Activated CD4-positive, alpha-beta memory T cell treated with anti-CD3 and anti-CD28 coated beads, Interleukin-2, amount 10 ng/mL, durations not matched to agents 7 days and 5 days (primary cell): ENCODE results near the gene RPIA. TPM values are rescaled to one million over a fixed set of nuclear protein-coding genes. Genes with fewer than 3 reads are reported as not detected.
A peak's percentile ranks its signal among the peaks of the same experiment; 100 is the strongest.

Source experiments
- CTCF ChIA-PET: fragments of 350-600 bp; sonication (Branson Sonifier 250); formaldehyde crosslinking; loops from one replicate; lab custom pipeline; 2021; ENCODE audit warnings: antibody characterized with exemption, inconsistent platforms; lab: Charles Lee
- POLR2A ChIA-PET: fragments of 350-600 bp; sonication (Branson Sonifier 250); formaldehyde crosslinking; loops from one replicate; lab custom pipeline; 2021; ENCODE audit warnings: antibody characterized with exemption; lab: Charles Lee
- DNase-seq: peaks from one replicate; pipeline ENCODE4 v3.0.0-alpha.2; 2020
- H3K27ac Mint-ChIP-seq: one replicate; pipeline ENCODE4 v1.8.0; 2021; ENCODE audit warnings: mild to moderate bottlenecking, mixed read lengths
- H3K27me3 Mint-ChIP-seq: one replicate; pipeline ENCODE4 v1.8.0; 2021; ENCODE audit warnings: mixed read lengths
- H3K36me3 Mint-ChIP-seq: one replicate; pipeline ENCODE4 v1.8.0; 2021; ENCODE audit warnings: low read depth, mixed read lengths
- H3K4me1 Mint-ChIP-seq: one replicate; pipeline ENCODE4 v1.8.0; 2021; ENCODE audit warnings: mixed read lengths
- H3K4me3 Mint-ChIP-seq: one replicate; pipeline ENCODE4 v1.8.0; 2021; ENCODE audit warnings: mild to moderate bottlenecking, mixed read lengths
- H3K9me3 Mint-ChIP-seq: one replicate; pipeline ENCODE4 v1.8.0; 2021; ENCODE audit warnings: mixed read lengths
- total RNA-seq, 2 experiments: library from RNA; stranded (reverse); gene quantifications; one replicate each; pipeline ENCODE4 v1.2.3, GENCODE V29; 2021

The RPIA gene
- total RNA-seq, 2 experiments from 2014 or later = 27.9 to 30.1 TPM

- POLR2A ChIA-PET = interaction anchor here (1.1 to 3.3 kb wide), 6 partner anchors 11 to 107 kb away, joined by 3 to 24 read pairs (median 4); partner anchors contain the start of gene EIF2AK3
- H3K4me3 Mint-ChIP-seq = peak overlapping the region; percentile 93
Observed at GRCh38 chr2:88690591-88691338, 708 bp upstream of the RPIA start.

GRCh38 chr2:88692187-88692586, 714 bp downstream of the RPIA start:
- peak overlapping the region; percentile 75 for H3K27ac Mint-ChIP-seq
- no peaks in the 10 kb centered on the region for H3K36me3 Mint-ChIP-seq
- peak; percentile 43 for DNase-seq
- CTCF ChIA-PET = interaction anchor here (0.7 to 5.0 kb wide), 22 partner anchors 9 to 633 kb away, joined by 3 to 18 read pairs (median 4); no protein-coding TSS in a partner anchor
- POLR2A ChIA-PET = interaction anchor here (0.7 to 3.3 kb wide), 13 partner anchors 10 to 128 kb away, joined by 3 to 24 read pairs (median 3); partner anchors contain the start of gene EIF2AK3
- no peaks in the 10 kb centered on the region for H3K9me3 Mint-ChIP-seq
- peaks cover 46% of the 10 kb centered on the region for H3K4me1 Mint-ChIP-seq
- peak overlapping the region; percentile 93 for H3K4me3 Mint-ChIP-seq
- no peaks in the 10 kb centered on the region for H3K27me3 Mint-ChIP-seq

More at GRCh38 chr2:88690591-88691338, 708 bp upstream of the RPIA start:
- no peaks in the 10 kb centered on the region for H3K27me3 Mint-ChIP-seq
- H3K9me3 Mint-ChIP-seq = no peaks in the 10 kb centered on the region
- CTCF ChIA-PET = interaction anchor here (0.6 to 5.0 kb wide), 9 partner anchors 8 to 99 kb away, joined by 3 to 18 read pairs (median 4); no protein-coding TSS in a partner anchor
- no peaks in the 10 kb centered on the region for H3K36me3 Mint-ChIP-seq
- peak; percentile 58 for DNase-seq
- H3K4me1 Mint-ChIP-seq = peaks cover 43% of the 10 kb centered on the region
- H3K27ac Mint-ChIP-seq = peak overlapping the region; percentile 72

GRCh38 chr2:88693911-88694414, 2.5 kb downstream of the RPIA start:
- Mint-ChIP-seq H3K36me3 (peaks cover 4% of the 10 kb centered on the region), H3K27ac (no peak overlapping the region), H3K4me1 (peaks cover 50% of the 10 kb centered on the region), H3K27me3 (no peaks in the 10 kb centered on the region), H3K9me3 (no peaks in the 10 kb centered on the region), H3K4me3 (no peak overlapping the region)
- DNase-seq = no peak
- ChIA-PET POLR2A (no interaction called here), CTCF (interaction anchor here (5.0 kb wide), 1 partner anchor 22 kb away, joined by 18 read pairs; no protein-coding TSS in a partner anchor)

GRCh38 chr2:88696611-88697010, 5.1 kb downstream of the RPIA start:
- Mint-ChIP-seq H3K9me3 (no peaks in the 10 kb centered on the region), H3K36me3 (peaks cover 17% of the 10 kb centered on the region), H3K27ac (no peak overlapping the region), H3K4me1 (peaks cover 28% of the 10 kb centered on the region), H3K27me3 (no peaks in the 10 kb centered on the region), H3K4me3 (no peak overlapping the region)
- ChIA-PET POLR2A (no interaction called here), CTCF (no interaction called here)
- DNase-seq = no peak

- POLR2A ChIA-PET = no interaction called here
- Mint-ChIP-seq H3K9me3 (no peaks in the 10 kb centered on the region), H3K27ac (no peak overlapping the region), H3K36me3 (peaks cover 26% of the 10 kb centered on the region), H3K27me3 (no peaks in the 10 kb centered on the region), H3K4me3 (no peak overlapping the region), H3K4me1 (peaks cover 21% of the 10 kb centered on the region)
- no peak for DNase-seq
- CTCF ChIA-PET = no interaction called here
Observed at GRCh38 chr2:88697370-88698026, 6.0 kb downstream of the RPIA start.

- H3K4me1 Mint-ChIP-seq = peaks cover 16% of the 10 kb centered on the region
- POLR2A ChIA-PET = no interaction called here
Observed at GRCh38 chr2:88698027-88698413, 6.5 kb downstream of the RPIA start.

GRCh38 chr2:88698498-88699233, 7.2 kb downstream of the RPIA start:
- Mint-ChIP-seq H3K4me1 (peaks cover 9% of the 10 kb centered on the region), H3K36me3 (peaks cover 37% of the 10 kb centered on the region), H3K27ac (no peak overlapping the region), H3K9me3 (no peaks in the 10 kb centered on the region), H3K4me3 (no peak overlapping the region), H3K27me3 (no peaks in the 10 kb centered on the region)
- ChIA-PET POLR2A (no interaction called here), CTCF (no interaction called here)
- no peak for DNase-seq

More at GRCh38 chr2:88698027-88698413, 6.5 kb downstream of the RPIA start:
- no peak overlapping the region for H3K27ac Mint-ChIP-seq
- H3K27me3 Mint-ChIP-seq = no peaks in the 10 kb centered on the region
- CTCF ChIA-PET = no interaction called here
- DNase-seq = no peak
- no peaks in the 10 kb centered on the region for H3K9me3 Mint-ChIP-seq
- H3K4me3 Mint-ChIP-seq = no peak overlapping the region
- H3K36me3 Mint-ChIP-seq = peaks cover 31% of the 10 kb centered on the region

GRCh38 chr2:88707003-88707402, 15.5 kb downstream of the RPIA start:
- no peak for DNase-seq
- Mint-ChIP-seq H3K27me3 (no peaks in the 10 kb centered on the region), H3K9me3 (peaks cover 13% of the 10 kb centered on the region), H3K27ac (no peak overlapping the region), H3K36me3 (peaks cover 35% of the 10 kb centered on the region), H3K4me3 (no peak overlapping the region), H3K4me1 (no peaks in the 10 kb centered on the region)
- ChIA-PET CTCF (interaction anchor here (1.0 kb wide), 1 partner anchor 35 kb away, joined by 3 read pairs; no protein-coding TSS in a partner anchor), POLR2A (no interaction called here)

GRCh38 chr2:88709181-88709631, 17.7 kb downstream of the RPIA start:
- DNase-seq = no peak
- Mint-ChIP-seq H3K27ac (no peak overlapping the region), H3K27me3 (no peaks in the 10 kb centered on the region), H3K9me3 (peaks cover 9% of the 10 kb centered on the region), H3K36me3 (peaks cover 17% of the 10 kb centered on the region), H3K4me3 (no peak overlapping the region), H3K4me1 (no peaks in the 10 kb centered on the region)
- ChIA-PET CTCF (no interaction called here), POLR2A (no interaction called here)

GRCh38 chr2:88711289-88711688, 19.8 kb downstream of the RPIA start:
- Mint-ChIP-seq H3K27me3 (no peaks in the 10 kb centered on the region), H3K27ac (no peak overlapping the region), H3K36me3 (peaks cover 3% of the 10 kb centered on the region), H3K4me1 (no peaks in the 10 kb centered on the region), H3K4me3 (no peak overlapping the region), H3K9me3 (peaks cover 3% of the 10 kb centered on the region)
- ChIA-PET POLR2A (no interaction called here), CTCF (no interaction called here)
- DNase-seq = no peak

GRCh38 chr2:88711897-88712296, 20.4 kb downstream of the RPIA start:
- H3K27ac Mint-ChIP-seq = no peak overlapping the region
- H3K36me3 Mint-ChIP-seq = peaks cover 6% of the 10 kb centered on the region
- POLR2A ChIA-PET = no interaction called here
- no peaks in the 10 kb centered on the region for H3K27me3 Mint-ChIP-seq
- H3K4me3 Mint-ChIP-seq = no peak overlapping the region
- no peak for DNase-seq
- CTCF ChIA-PET = no interaction called here
- H3K4me1 Mint-ChIP-seq = no peaks in the 10 kb centered on the region
- peaks cover 4% of the 10 kb centered on the region for H3K9me3 Mint-ChIP-seq

- H3K9me3 Mint-ChIP-seq = peaks cover 13% of the 10 kb centered on the region
- CTCF ChIA-PET = no interaction called here
- H3K27me3 Mint-ChIP-seq = no peaks in the 10 kb centered on the region
- POLR2A ChIA-PET = interaction anchor here (1.4 kb wide), 1 partner anchor 8 kb away, joined by 3 read pairs; no protein-coding TSS in a partner anchor
- H3K36me3 Mint-ChIP-seq = peaks cover 16% of the 10 kb centered on the region
- DNase-seq = no peak
- H3K27ac Mint-ChIP-seq = no peak overlapping the region
- H3K4me1 Mint-ChIP-seq = no peaks in the 10 kb centered on the region
- H3K4me3 Mint-ChIP-seq = no peak overlapping the region
Observed at GRCh38 chr2:88713408-88713807, 21.9 kb downstream of the RPIA start.
